SK-N-SH treated with all-trans-retinoic acid at 6 μM for 48 hours (cell line): ENCODE measurements around the gene GOLPH3.

Experiments used
- CSDC2 ChIP-seq: fragments of 250-450 bp; sonication (Bioruptor Pico); IDR thresholded peaks from 2 replicates; pipeline ENCODE4 v1.5.0; 2020; ENCODE audit warnings: mild to moderate bottlenecking, moderate library complexity
- CSRNP3 ChIP-seq: fragments of 250-450 bp; sonication (Bioruptor Pico); IDR thresholded peaks from 2 replicates; pipeline ENCODE4 v1.5.1; 2021; ENCODE audit warnings: mild to moderate bottlenecking, moderate library complexity
- ESRRG ChIP-seq: fragments of 250-450 bp; sonication (Bioruptor Pico); IDR thresholded peaks from 2 replicates; pipeline ENCODE4 v1.6.1; 2021; ENCODE audit warnings: mild to moderate bottlenecking
- PATZ1 ChIP-seq: fragments of 250-450 bp; sonication (Bioruptor Pico); IDR thresholded peaks from 2 replicates; pipeline ENCODE4 v1.8.0; 2020; ENCODE audit warnings: mild to moderate bottlenecking, moderate library complexity, borderline replicate concordance
- ZFP30 ChIP-seq: fragments of 450-650 bp; formaldehyde crosslinking; IDR thresholded peaks from 2 replicates; pipeline ENCODE4 v1.5.0; 2022; ENCODE audit warnings: mild to moderate bottlenecking, moderate library complexity
- TF ChIP-seq, protein P1 (sequence below): fragments of 250-450 bp; sonication (Bioruptor Pico); IDR thresholded peaks from 2 replicates; pipeline ENCODE4 v1.8.0; 2021; ENCODE audit warnings: low read depth, mild to moderate bottlenecking, moderate library complexity, borderline replicate concordance

DNA sequence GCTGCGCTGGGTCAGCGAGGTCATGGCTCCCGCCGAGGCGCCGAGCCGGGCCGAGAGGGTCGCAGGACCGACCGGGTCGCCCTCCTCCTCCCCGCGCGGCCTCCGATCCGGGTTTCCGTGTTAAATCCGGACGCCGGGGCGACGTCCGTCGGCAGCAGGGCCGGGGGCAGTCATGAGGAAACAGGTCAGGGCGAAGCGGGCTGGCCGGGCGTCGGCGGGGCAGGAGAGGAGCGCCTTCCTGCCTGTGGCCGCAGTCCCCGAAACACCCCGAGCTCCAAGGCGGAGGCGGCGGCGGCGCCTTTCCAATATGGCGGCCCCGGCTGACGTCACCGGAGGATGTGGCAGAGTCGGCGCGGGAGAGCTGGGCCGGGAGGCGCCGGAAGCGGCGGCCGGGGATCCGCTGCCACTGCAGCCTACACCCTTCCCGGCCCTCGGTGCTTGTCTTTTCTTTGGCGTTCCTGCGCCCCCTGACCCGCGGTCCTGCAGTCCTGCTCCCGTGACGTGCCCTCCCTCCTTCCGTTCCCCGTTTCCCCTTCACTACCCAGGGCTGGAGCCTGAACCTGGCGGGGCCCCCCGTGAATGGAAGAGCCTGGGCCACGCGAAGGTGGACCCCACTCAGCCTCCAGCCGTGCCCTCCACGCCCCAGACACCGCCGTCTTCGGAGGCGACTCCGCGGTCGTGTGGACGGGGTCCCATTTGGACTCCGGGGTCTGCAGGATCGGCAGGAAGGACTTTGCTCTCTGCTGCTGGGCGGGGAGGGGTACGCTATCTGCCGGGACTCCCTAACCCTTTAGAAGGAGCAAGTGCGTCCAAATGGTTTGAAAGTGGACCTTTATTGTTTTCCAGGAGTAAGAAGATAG is at the start of gene GOLPH3:
- TF ChIP-seq, protein P1, sequence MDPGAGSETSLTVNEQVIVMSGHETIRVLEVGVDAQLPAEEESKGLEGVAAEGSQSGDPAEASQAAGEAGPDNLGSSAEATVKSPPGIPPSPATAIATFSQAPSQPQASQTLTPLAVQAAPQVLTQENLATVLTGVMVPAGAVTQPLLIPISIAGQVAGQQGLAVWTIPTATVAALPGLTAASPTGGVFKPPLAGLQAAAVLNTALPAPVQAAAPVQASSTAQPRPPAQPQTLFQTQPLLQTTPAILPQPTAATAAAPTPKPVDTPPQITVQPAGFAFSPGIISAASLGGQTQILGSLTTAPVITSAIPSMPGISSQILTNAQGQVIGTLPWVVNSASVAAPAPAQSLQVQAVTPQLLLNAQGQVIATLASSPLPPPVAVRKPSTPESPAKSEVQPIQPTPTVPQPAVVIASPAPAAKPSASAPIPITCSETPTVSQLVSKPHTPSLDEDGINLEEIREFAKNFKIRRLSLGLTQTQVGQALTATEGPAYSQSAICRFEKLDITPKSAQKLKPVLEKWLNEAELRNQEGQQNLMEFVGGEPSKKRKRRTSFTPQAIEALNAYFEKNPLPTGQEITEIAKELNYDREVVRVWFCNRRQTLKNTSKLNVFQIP (CRISPR knock-in tag): no peak
- TF ChIP-seq ZFP30 (CRISPR knock-in tag) (no peak), ESRRG (CRISPR knock-in tag) (no peak), CSRNP3 (no peak), CSDC2 (CRISPR knock-in tag) (no peak), PATZ1 (CRISPR knock-in tag) (no peak)
